ENCODE data around the gene TBC1D1.

TBC1D1 gene

DNA sequence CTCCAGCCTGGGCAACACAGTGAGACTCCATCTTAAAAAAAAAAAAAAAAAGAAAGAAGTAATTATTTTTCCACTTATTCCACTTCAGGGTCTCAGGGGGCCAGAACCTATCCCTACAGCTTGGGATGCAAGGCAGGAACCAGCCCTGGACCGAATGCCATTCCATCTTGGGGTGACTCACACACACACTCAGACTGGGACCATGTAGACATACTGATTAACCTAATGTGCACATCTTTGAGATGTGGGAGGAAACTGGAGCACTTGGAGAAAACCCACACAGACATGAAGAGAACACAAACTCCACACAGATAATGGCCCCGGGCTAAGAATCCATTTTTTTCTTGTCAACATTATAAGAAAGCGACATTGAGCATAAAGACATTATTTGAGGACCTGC is 201.8 kb downstream of the TBC1D1 start:
- in situ Hi-C loops (cut with HindIII; ENCODE audit: low sequenced_read_pairs): no loop called here

DNA sequence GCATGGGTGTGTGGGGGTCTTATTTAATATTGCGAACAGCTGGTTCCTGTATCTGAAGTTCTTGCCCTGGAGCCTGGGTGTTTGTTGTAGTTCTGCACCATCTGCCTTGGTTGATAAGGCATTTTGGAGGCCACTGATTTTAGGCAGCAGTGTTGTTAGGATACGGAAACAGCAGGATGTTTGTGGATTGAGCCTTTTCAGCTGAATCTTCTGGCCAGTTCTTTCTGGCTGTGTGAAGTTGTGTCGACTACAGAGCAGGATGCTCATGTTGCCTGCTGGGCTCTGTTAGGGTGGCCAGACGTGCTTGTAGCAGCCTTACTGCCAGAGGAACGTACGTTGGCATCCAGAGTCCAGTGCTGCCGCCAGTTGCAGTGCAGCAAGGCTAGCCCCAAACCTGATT is 203.5 kb downstream of the TBC1D1 start:
- in situ Hi-C loops (cut with HindIII; ENCODE audit: low sequenced_read_pairs): no loop called here

DNA sequence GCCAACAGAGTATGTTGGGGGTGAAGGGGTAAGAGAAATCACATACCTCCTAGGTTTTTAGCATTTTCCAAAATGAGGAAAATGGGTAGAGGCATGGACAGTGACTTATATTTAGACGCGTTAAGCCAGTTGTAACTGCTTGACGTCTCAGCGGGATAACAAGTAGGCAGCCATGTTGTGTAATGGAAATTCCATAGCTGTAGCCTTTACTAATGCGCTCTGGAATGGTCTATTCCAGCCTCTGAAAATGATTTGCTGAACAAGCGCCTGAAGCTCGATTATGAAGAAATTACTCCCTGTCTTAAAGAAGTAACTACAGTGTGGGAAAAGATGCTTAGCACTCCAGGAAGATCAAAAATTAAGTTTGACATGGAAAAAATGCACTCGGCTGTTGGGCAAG is 204.8 kb downstream of the TBC1D1 start:
- in situ Hi-C loops (cut with HindIII; ENCODE audit: low sequenced_read_pairs): no loop called here

DNA sequence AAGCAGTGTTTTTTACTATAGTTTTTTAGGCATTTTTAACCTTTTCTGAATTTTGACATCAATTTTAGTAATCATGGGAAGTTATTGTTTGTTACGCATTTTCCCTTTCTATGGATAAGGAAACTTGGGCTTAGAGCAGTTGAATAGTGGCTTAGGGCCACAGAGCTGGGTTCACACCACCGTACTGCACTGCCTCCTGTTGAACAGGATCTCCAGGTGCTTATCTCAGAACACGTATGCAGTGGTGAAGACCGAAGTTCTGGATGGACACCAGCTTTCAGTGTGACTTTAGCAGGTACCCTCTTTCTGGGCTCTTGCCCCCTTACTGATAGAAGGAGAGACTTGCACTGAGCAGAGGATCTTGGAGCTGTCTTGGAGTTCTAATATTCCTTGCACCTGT is 206.9 kb downstream of the TBC1D1 start:
- in situ Hi-C loops (cut with HindIII; ENCODE audit: low sequenced_read_pairs): no loop called here

DNA sequence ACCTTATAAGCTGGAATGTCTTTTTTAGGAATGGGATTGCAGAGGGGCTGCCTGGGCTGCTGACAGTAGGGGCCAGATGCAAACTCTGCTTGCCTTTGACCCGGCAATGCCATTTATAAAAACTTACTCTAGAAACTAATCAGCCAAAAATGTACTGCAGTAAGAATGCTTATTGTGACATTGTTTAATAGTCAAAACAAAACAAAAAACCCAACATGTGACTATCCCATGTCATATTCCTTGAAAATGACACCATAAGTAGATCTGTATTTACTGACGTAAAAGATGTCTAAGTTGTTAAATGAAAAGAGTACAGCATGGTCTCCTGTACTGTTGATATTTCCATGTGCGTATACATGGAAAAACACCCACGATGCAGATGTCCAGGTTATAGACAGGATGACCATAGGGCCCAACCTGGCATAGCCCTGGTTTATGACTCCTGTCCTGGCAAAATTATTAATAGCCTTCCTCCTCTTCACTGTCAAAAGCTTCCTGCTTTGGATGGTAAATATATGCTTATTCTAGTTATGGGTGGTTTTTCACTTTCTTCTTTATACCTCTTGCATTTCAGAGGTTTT is 208.2 kb downstream of the TBC1D1 start:
- in situ Hi-C loops (cut with HindIII; ENCODE audit: low sequenced_read_pairs): no loop called here

DNA sequence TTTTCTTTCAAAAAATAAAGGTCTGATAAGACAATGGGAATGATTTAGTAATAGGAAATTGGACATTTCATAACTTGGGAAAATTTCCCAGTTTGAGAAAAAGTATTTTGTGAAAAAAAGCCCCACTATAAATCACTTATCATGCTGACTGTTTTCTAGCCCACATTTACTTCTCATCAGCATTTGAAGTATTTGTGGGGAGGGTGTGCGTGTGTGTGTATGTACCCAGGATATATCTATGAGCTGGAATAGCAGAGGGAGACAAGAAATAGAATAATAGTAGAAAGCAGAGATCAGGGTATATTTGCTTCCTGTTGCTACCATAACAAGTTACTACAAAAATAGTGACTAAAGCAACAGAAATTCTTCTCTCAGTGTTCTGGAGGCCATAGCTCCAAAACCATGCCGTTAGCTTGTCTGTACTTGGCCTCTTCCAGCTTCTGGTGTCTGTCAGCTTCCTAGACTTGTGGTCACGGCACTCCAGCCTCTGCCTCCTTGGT is 209.1 kb downstream of the TBC1D1 start:
- in situ Hi-C loops (cut with HindIII; ENCODE audit: low sequenced_read_pairs): no loop called here

DNA sequence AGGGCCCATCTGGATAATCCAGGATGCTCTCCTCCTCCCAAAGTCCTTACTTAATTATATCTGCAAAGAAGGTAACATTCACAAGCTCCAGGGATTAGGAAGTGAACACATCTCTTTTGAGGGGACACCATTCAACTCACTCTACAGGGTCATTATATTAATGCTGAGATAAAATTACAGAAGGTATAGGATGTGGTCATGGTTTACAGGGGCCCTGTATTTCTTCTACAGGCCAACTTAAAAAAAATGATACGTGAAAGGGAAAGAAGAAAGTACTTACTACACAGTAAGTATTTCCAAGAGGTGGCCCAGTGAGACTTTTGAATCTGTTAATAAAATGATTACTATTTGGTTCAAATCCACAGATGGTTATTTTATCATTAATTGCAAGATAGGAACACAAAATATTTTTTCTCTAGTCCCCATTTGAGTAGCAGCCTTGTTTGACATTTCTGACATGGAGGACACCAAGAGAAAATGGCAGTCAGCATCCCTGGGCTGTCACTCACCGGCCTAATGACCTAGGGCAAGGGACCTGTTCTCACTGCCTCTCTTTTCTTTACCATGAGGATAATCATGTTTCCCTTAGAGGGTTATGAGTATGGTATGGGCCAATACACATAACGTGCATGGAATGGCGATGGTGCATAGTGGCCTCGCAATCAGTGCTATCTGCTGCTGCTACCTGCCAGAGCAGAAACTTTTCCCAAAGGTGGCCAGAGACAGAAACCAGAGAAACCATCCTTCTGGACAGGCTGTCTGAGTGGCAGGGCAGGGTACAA is 209.8 kb downstream of the TBC1D1 start:
- in situ Hi-C loops (cut with HindIII; ENCODE audit: low sequenced_read_pairs): no loop called here

DNA sequence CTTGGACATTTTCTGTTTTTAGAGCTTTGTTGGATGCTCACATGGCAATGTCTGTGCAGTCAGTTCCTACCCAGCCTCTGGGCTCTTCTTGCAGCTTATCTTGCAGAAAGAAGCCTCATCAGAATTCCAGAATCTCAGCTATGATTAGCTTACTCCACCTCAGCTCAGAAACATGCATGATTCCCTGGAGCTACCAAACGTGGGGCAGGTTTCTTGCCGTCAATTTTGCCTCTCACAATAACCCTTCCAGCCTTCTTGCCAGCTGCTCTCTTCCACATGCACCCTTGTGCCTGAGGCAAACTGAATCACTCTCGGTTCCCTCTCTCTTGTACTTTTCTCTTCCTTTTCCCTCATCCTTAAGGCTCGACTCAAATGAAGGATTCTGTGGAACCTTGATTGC is 210.7 kb downstream of the TBC1D1 start:
- in situ Hi-C loops (cut with HindIII; ENCODE audit: low sequenced_read_pairs): no loop called here

DNA sequence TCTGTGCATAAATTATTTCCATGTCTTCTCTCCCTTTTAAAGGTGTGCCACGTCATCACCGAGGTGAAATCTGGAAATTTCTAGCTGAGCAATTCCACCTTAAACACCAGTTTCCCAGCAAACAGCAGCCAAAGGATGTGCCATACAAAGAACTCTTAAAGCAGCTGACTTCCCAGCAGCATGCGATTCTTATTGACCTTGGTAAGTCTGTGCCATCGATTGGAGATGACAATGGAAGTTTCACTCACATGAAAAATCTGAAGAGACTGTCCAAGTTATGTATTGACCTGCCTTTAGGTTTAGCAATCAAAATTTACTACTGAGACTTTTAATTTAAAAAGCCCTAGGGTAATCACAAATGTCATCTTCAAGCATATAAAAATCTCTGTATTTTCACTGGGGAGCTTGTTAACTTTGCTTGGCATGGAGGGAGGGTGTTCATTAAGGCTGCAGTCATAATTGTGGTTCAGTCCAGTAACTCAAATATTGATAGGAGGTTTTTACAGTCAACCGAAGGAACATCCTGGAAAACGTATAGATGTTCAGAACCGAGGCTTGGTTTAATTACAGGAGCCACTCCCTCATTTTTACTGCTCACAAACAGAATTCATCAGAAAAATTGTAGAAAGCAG is 212.2 kb downstream of the TBC1D1 start:
- in situ Hi-C loops (cut with HindIII; ENCODE audit: low sequenced_read_pairs): no loop called here

DNA sequence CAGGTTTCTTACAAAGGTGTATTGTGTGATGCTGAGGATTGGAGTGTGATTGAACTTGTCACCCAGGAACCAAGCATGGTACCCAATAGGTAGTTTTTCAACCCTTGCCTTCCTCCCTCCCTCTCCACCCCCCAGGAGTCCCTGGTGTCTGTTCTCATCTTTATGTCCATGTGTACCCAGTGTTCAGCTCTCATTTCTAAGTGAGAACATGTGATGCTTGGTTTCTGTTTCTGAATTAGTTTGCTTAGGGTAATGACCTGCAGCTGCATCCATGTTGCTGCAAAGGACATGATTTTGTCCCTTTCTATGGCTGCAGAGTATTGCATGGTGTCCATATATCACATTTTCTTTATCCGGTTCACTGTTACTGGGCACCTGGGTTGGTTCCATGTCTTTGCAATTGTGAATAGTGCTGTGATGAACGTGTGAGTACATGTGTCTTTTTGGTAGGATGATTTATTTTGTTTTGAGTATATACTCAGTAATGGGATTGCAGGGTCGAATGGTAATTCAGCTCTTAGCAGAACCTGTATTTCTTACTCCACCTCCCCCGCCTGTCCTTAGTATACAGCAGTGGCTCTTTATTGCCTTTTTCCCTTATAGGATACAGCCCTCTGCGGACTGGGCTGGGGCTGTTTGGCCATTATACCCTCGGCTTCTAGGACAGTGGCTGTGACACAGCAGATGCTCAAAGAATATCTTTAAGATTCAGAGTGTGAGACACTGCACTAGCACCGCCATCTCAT is 214.8 kb downstream of the TBC1D1 start:
- in situ Hi-C loops (cut with HindIII; ENCODE audit: low sequenced_read_pairs): no loop called here

DNA sequence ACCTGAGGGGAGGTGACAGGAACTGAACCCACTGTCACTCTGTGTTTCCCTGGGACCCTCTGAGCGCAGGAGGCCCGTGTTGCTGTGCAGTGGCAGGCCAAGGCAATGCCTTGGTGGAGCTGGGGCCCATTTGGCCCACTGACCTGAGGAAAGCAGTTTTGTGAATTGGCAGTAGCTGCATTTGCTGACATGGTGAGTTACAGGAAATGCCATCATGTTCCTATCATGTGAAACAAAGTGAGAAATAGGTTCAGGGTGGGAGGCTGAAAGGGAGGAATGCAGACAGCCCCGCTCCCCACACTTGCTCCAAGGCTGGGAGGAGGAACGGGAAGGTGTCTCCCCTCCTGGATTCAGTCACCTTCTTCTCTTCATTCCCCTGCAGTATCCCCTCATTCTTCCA is 215.4 kb downstream of the TBC1D1 start:
- in situ Hi-C loops (cut with HindIII; ENCODE audit: low sequenced_read_pairs): no loop called here

DNA sequence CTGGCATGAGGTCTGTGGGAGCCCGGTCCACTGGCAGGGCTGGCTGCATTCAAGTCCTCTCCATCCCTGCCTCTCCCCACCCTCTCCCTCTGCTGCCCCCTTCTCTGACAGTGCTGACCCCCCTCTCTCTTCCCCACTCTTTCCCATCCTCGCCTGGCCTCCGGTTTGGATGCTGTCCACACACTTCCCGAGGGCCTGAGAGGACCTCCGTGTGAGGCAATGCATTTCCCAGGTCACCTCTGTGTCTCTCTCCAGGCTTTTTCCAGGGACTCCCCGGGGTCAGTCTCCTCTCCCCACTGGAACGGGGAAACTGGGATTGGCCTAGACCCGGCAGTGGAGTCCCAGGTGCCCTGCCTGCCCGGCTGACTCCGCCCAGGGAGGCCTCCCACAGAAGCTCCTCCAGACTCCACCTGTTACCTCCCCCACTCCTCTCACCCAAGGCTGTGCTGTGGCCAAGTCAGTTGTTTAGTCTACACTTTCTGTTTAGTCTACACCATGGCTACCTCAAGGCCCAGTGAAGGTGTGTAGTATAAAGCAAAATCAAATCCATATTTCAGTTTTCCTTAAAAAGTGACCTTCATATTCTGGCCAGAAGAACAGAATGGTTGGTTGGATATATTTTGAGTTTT is 216.1 kb downstream of the TBC1D1 start:
- in situ Hi-C loops (cut with HindIII; ENCODE audit: low sequenced_read_pairs): no loop called here

DNA sequence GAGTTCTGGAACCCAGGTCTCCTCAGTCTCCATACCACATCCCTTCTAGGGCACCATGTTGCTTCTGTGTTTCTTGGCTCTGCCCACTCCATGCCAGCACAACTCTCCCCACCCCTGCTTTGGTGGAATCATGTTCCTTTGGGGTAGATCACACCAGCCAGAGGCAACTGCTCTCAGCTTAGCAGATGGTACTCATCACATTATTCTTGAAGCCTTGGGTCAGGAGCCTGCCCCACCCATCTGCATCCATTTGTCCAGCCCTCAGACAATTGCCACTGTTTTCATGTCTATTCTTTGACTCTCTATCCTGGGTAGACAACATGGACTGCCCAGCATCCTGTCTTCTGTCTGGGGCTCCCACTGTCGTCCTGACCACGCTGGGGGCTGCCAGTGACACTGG is 216.9 kb downstream of the TBC1D1 start:
- in situ Hi-C loops (cut with HindIII; ENCODE audit: low sequenced_read_pairs): no loop called here

DNA sequence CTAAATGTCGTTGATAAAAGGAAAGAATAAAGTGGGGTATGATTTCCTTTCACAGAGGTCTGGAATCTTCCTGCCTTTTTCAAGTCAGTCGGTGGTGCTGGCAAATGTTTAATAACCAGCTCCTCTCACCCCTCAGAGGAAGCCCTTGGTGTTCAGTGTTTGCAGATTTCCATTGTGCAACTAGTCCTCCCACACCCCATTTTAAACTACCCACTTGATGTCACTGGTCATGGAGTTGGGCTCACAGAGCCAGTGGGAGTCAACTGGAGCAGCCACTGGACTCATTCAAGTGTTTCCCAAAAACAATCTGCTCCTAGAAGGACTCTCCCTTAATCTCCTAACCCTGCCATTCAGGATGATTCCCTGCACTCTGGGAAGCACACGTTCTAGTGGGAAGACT is 218.5 kb downstream of the TBC1D1 start:
- in situ Hi-C loops (cut with HindIII; ENCODE audit: low sequenced_read_pairs): no loop called here

DNA sequence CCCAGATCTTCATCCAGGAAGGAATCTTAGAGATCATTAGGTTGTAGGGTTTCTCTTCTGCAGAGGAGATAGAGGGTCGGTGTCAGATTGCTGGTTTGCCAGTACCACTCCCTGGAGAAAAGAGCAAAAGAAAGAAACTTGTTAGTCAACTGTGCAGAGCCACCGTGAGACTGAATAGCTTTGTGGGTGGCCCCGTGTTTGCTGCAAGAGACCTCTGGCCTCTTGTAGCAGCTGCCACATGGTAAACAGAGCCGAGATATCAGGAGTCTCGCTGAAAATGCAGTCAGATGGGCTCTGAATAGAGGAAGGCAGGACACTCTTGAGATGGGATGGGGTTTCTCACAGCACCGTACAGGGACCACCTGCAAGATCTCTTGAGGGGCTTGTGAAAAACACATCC is 219.0 kb downstream of the TBC1D1 start:
- in situ Hi-C loops (cut with HindIII; ENCODE audit: low sequenced_read_pairs): no loop called here

DNA sequence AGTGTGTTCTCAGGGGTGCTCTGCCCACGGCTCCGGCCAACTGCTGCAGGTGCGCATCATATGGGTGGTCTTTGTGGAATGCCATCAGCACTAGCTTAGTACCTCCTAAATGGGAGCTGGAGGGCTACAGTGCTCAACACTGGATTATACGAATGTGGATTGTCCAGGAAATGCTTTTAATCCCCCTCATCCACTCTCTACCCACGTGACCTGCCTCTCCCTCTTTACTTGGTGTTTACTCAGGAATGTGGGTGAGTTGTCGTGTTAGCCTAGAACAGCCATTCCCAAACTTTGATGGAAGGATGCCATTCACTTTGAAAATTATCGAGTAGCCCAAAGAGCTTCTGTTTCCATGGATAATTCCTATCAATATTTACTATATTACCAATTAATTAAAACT is 220.1 kb downstream of the TBC1D1 start:
- in situ Hi-C loops (cut with HindIII; ENCODE audit: low sequenced_read_pairs): no loop called here

DNA sequence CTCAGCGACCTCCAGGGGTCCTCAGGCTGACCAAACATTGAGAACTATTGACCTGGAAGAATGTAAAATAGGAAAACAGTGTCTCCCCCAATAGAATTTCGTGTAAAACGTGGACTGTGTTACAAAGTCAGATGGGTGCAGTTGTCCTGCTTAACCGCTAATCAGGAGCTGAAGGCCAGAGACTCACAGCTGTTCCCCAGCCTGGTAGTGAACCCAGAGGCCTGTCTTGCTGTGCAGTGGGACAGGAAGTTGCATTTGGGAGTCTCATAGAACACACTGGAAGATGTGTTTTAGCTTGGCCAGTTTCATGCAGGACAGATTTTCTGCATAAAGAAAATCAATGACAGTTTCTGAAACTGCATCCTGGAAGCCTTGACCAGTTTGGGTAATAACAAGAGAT is 220.8 kb downstream of the TBC1D1 start:
- in situ Hi-C loops (cut with HindIII; ENCODE audit: low sequenced_read_pairs): no loop called here

DNA sequence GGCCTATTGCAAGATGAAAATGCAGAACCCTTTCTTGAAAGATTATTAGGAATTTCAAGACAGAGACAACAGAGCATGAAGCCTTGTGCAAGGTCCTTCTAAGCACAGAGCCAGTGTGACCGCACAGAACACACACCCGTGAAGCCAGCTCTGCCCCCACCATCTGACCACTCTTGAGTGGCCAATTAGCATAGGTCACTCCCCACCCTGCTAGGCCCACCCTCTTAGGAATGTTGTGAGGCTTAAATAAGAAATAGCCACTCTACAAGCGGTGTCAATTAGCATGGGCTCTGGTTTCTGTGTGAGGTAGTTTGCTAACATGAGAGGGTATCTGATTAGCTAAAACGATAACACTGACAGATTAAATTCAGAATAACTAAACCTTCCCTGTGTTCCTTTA is 222.2 kb downstream of the TBC1D1 start:
- in situ Hi-C loops (cut with HindIII; ENCODE audit: low sequenced_read_pairs): no loop called here

DNA sequence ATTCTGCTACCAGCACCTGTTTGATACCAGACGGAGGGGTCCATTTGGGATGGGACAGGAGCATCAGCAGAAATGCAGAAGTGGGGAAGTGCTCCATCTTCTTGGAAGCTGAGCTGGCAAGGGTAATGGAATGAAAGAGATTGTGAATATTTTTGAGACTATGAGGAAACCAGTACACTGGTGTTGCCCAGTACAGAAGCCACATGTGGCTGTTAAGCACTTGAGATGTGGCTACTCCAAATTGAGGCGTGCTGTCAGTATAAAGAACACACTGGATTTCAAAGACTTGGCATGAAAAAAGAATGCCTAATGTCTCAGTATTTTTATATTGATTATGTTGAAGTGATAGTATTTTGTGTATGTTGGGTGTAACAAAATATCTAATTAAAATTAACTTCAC is 222.7 kb downstream of the TBC1D1 start:
- in situ Hi-C loops (cut with HindIII; ENCODE audit: low sequenced_read_pairs): no loop called here

DNA sequence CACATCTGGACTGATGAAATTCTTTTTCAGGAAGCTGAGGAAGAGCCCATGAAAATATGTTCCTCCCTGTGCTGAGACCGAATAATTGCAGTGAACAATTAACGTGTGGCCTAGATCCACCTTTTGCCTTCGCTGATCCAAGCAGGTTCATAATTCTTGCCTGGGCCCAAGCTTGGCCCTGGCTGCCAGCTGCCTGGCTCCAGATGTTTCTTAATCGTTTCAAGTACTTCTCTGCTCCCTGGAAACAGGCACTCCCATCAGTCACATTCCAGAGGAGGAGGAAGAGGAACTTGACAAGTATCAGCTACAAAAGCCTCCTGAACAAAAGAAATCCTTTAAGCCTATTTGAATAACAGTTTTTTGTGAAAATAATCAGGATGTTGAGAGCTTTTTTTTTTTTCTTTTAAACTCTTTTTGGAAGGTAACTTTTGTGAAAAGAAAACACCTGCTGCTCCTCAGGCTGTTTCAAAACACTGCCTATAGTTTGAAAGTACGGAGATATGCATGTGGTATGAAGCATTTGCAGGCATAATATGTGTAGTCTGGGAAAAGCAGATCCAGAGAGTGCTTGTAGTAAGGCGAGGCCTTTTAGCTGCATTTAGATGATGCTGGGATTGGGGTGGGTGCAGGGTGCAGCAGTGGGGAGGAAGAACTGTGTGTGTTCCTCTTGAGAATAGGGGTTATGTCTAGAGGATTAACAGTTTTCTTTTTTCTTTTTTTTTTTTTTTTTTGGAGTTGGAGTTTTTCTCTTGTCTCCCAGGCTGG is 223.7 kb downstream of the TBC1D1 start:
- in situ Hi-C loops (cut with HindIII; ENCODE audit: low sequenced_read_pairs): no loop called here
